Activated T-cell treated with anti-CD3 and anti-CD28 coated beads, Interleukin-2, amount 50 U/mL, for 24 hours (primary cell): ENCODE data around the gene PIK3CB.
"Not testable (repeated sequence)": the region's sequence is repeated elsewhere in the genome, so short reads cannot be mapped to it uniquely, and the experiment has no call there.

Experiments
- DNase-seq: peaks from one replicate; pipeline ENCODE4 v3.0.0-alpha.2; 2020
- H3K27ac Mint-ChIP-seq: 2 replicates; pipeline ENCODE4 v1.8.0; 2020; ENCODE audit warnings: mild to moderate bottlenecking, mixed read lengths
- H3K27me3 Mint-ChIP-seq: 2 replicates; pipeline ENCODE4 v1.8.0; 2020; ENCODE audit warnings: mixed read lengths
- H3K36me3 Mint-ChIP-seq: 2 replicates; pipeline ENCODE4 v1.8.0; 2020; ENCODE audit warnings: low read depth, mixed read lengths
- H3K4me1 Mint-ChIP-seq: 2 replicates; pipeline ENCODE4 v1.8.0; 2020; ENCODE audit warnings: low read depth, mixed read lengths
- H3K4me3 Mint-ChIP-seq: 2 replicates; pipeline ENCODE4 v1.8.0; 2020; ENCODE audit warnings: mild to moderate bottlenecking, moderate library complexity, mixed read lengths
- H3K9me3 Mint-ChIP-seq: 2 replicates; pipeline ENCODE4 v1.8.0; 2020; ENCODE audit warnings: mixed read lengths

The PIK3CB gene

DNA sequence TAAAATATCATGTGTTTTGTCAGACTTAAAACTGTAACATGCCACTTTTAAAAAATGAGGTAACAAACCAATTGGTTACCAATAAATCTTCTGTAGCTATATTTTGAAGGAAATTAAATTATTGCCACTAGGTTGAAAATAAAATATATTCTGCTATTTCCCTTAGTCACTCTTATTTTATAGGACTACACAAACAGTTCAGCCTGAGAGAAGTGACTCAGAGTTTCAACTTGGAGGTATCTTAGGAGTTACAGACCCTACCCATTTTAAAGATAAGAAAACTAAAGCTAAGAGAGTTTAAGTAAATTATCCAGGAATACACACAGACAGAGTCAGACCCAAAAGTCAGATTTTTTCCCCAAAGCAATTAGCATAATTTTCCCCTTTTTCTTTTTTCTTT lies 65.1 kb downstream of the PIK3CB start:
- Mint-ChIP-seq H3K9me3 (no peaks in the 10 kb centered on the region), H3K36me3 (peaks cover 43% of the 10 kb centered on the region), H3K4me3 (no peak overlapping the region), H3K27ac (peak overlapping the region; percentile 57), H3K4me1 (peaks cover 30% of the 10 kb centered on the region), H3K27me3 (no peaks in the 10 kb centered on the region)
- no peak for DNase-seq

- no peak for DNase-seq
- Mint-ChIP-seq H3K27me3 (no peaks in the 10 kb centered on the region), H3K4me1 (peaks cover 25% of the 10 kb centered on the region), H3K27ac (no peak overlapping the region), H3K9me3 (no peaks in the 10 kb centered on the region), H3K36me3 (peaks cover 40% of the 10 kb centered on the region), H3K4me3 (no peak overlapping the region)
Observed at GRCh38 chr3:138768946-138769345, 65.8 kb downstream of the PIK3CB start.

DNA sequence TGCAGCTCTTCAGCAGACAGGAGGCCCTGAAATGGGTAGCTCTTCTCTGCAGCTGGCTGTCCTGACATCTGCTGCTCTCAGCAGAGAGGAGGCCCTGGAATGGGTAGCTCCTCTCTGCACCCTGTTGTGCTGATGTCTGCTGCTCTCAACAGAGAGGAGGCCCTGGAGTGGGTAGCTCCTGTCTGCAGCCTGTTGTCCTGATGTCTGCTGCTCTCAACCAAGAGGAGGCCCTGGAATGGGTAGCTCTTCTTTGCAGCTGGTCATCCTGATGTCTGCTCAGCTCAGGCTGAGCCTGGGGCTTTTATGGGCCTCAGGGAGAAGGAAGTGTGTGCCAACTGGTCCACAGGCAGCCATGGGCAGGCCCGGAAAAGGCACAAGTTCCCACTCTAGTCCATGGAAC lies 66.6 kb downstream of the PIK3CB start:
- peaks cover 26% of the 10 kb centered on the region for H3K4me1 Mint-ChIP-seq
- no peaks in the 10 kb centered on the region for H3K27me3 Mint-ChIP-seq
- no peak overlapping the region for H3K27ac Mint-ChIP-seq
- H3K36me3 Mint-ChIP-seq, result peaks cover 36% of the 10 kb centered on the region
- no peak overlapping the region for H3K4me3 Mint-ChIP-seq
- no peak for DNase-seq
- no peaks in the 10 kb centered on the region for H3K9me3 Mint-ChIP-seq

DNA sequence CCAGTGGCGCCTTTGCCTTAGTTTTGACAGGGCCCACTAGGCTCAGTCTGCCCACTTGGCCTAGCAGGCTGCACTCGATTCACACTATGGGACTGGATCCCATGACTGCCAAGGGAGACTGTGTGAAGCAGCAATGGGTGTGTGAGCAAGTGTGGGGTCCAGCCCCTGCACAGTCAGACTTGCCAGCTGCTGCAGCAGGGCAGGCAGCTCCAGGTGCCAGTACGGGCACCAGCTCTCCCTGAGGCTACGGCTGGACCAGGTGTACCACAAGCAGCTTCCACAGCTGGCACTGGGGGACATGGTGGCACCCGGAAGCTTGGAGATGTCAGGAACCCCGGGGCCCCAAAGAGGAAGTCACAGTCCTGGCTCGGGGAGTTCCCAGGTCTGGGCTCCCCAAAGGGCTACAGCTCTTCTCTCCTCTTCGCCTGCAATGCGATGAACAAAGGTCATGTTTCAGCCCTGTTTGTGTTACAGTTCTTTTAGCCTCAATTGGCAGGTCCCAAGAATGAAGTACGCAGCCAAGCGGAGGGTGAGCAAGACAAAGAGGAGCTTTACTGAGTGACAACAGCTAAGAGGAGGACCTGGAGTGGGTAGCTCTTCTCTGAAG lies 67.1 kb downstream of the PIK3CB start:
- peaks cover 36% of the 10 kb centered on the region for H3K36me3 Mint-ChIP-seq
- no peak overlapping the region for H3K4me3 Mint-ChIP-seq
- H3K9me3 Mint-ChIP-seq, result no peaks in the 10 kb centered on the region
- H3K27ac Mint-ChIP-seq, result no peak overlapping the region
- no peaks in the 10 kb centered on the region for H3K27me3 Mint-ChIP-seq
- DNase-seq, result no peak
- peaks cover 26% of the 10 kb centered on the region for H3K4me1 Mint-ChIP-seq

GRCh38 chr3:138761002-138761401 lies 73.7 kb downstream of the PIK3CB start:
- Mint-ChIP-seq H3K4me3 (no peak overlapping the region), H3K4me1 (peaks cover 37% of the 10 kb centered on the region), H3K36me3 (peaks cover 27% of the 10 kb centered on the region), H3K9me3 (no peaks in the 10 kb centered on the region), H3K27ac (peak overlapping the region; percentile 83), H3K27me3 (no peaks in the 10 kb centered on the region)
- DNase-seq, result no peak

GRCh38 chr3:138748190-138748589 lies 86.5 kb downstream of the PIK3CB start:
- Mint-ChIP-seq H3K4me3 (no peak overlapping the region), H3K36me3 (peaks cover 31% of the 10 kb centered on the region), H3K27ac (no peak overlapping the region), H3K9me3 (no peaks in the 10 kb centered on the region), H3K4me1 (no peaks in the 10 kb centered on the region), H3K27me3 (no peaks in the 10 kb centered on the region)
- DNase-seq, result no peak

- Mint-ChIP-seq H3K36me3 (peaks cover 29% of the 10 kb centered on the region), H3K4me1 (no peaks in the 10 kb centered on the region), H3K9me3 (no peaks in the 10 kb centered on the region), H3K27ac (no peak overlapping the region), H3K27me3 (no peaks in the 10 kb centered on the region), H3K4me3 (no peak overlapping the region)
- DNase-seq, result no peak
Observed at GRCh38 chr3:138747225-138747624, 87.5 kb downstream of the PIK3CB start.

- H3K9me3 Mint-ChIP-seq, result no peaks in the 10 kb centered on the region
- peaks cover 5% of the 10 kb centered on the region for H3K4me1 Mint-ChIP-seq
- no peak overlapping the region for H3K27ac Mint-ChIP-seq
- H3K27me3 Mint-ChIP-seq, result no peaks in the 10 kb centered on the region
- H3K36me3 Mint-ChIP-seq, result peaks cover 54% of the 10 kb centered on the region
- no peak overlapping the region for H3K4me3 Mint-ChIP-seq
- no peak for DNase-seq
Observed at GRCh38 chr3:138740072-138740471, 94.7 kb downstream of the PIK3CB start.

DNA sequence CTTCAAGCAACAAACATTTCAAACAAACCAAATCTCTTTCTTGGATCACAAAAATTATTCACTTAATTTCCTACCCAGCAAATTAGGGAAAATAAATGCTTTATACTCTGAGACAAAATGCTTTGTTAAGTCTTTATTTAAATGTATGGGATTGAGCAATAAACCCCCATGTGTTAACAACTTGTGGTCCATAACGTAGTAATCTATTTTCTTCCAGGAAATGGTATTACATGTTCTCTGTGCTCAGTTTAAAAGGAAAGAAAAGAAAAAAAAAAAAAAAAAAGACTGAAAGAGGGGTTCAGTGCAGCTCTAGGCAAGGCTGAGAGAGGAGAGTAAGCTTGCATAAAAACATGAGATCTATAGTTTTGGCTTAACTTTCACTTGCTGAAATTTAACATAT lies 102.3 kb downstream of the PIK3CB start:
- no peak for DNase-seq
- no peaks in the 10 kb centered on the region for H3K27me3 Mint-ChIP-seq
- H3K36me3 Mint-ChIP-seq, result peaks cover 45% of the 10 kb centered on the region
- H3K4me3 Mint-ChIP-seq, result no peak overlapping the region
- no peaks in the 10 kb centered on the region for H3K4me1 Mint-ChIP-seq
- H3K9me3 Mint-ChIP-seq, result no peaks in the 10 kb centered on the region
- no peak overlapping the region for H3K27ac Mint-ChIP-seq

- Mint-ChIP-seq H3K4me3 (no peak overlapping the region), H3K27ac (no peak overlapping the region), H3K4me1 (peaks cover 14% of the 10 kb centered on the region), H3K27me3 (no peaks in the 10 kb centered on the region), H3K9me3 (no peaks in the 10 kb centered on the region), H3K36me3 (peaks cover 44% of the 10 kb centered on the region)
- no peak for DNase-seq
Observed at GRCh38 chr3:138726946-138727730, 107.6 kb downstream of the PIK3CB start.

DNA sequence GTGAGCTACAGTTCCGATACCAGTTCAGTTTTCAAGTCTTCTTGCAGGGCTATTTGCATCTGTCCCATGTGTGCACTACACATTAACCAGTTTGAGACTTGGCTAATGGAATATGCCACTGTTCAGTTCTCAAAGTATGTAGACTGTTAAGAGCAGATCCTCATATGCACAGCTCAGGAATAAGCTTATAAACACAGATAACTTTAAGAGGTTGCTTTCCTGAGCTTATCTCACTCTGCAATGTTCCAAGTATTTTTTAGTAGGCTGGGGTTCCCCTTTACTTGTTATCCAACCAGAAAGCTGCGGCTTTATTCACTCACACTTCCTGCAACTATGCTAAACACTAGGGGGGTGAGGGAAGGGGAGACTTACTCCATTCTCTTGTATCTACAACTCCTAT lies 108.7 kb downstream of the PIK3CB start:
- H3K36me3 Mint-ChIP-seq, result peaks cover 46% of the 10 kb centered on the region
- not testable (repeated sequence) for H3K9me3 Mint-ChIP-seq, DNase-seq, H3K27me3 Mint-ChIP-seq, H3K4me3 Mint-ChIP-seq
- peak overlapping the region; percentile 42 for H3K27ac Mint-ChIP-seq
- H3K4me1 Mint-ChIP-seq, result peaks cover 15% of the 10 kb centered on the region

DNA sequence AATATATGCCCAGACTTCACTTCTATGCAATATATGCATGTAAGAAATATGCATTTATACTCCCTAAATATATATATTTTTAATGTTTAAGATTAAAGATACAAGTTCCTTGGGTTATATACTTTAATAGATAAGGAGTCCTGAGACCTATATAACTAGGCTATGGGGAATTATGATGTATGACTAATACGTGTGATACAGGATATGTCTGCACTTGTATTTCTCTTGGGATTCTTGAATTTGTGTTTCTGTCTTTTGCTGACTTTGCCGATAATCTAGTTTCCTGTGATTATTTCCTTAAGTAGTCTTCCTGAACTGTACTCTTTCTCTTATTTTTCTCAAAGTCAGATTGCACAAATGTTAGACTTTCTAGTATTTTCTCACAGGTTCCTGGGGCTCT lies 109.6 kb downstream of the PIK3CB start:
- H3K27me3 Mint-ChIP-seq, result no peaks in the 10 kb centered on the region
- H3K9me3 Mint-ChIP-seq, result no peaks in the 10 kb centered on the region
- no peak overlapping the region for H3K4me3 Mint-ChIP-seq
- no peak for DNase-seq
- peaks cover 15% of the 10 kb centered on the region for H3K4me1 Mint-ChIP-seq
- H3K27ac Mint-ChIP-seq, result no peak overlapping the region
- H3K36me3 Mint-ChIP-seq, result peaks cover 44% of the 10 kb centered on the region

DNA sequence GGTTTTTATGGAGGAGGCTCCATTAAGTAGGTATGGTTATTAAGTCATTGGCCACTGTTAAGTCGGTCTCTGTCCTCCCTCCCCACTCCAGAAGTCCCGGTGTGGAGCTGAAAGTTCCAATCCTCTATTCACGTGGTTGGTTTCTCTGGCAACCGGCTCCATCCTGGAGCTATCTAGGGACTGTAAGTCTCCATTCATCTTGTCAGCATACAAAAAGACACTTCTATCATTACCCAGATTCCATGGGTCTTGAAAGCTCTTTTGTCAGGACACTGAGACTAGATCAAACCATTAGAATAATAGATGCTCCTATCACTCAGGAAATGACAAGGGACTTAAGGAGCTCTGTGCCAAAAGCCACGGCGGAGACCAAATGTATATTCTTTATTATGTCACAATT lies 110.3 kb downstream of the PIK3CB start:
- Mint-ChIP-seq H3K27me3 (no peaks in the 10 kb centered on the region), H3K27ac (no peak overlapping the region), H3K4me3 (no peak overlapping the region), H3K4me1 (peaks cover 15% of the 10 kb centered on the region), H3K36me3 (peaks cover 42% of the 10 kb centered on the region), H3K9me3 (no peaks in the 10 kb centered on the region)
- DNase-seq, result no peak

DNA sequence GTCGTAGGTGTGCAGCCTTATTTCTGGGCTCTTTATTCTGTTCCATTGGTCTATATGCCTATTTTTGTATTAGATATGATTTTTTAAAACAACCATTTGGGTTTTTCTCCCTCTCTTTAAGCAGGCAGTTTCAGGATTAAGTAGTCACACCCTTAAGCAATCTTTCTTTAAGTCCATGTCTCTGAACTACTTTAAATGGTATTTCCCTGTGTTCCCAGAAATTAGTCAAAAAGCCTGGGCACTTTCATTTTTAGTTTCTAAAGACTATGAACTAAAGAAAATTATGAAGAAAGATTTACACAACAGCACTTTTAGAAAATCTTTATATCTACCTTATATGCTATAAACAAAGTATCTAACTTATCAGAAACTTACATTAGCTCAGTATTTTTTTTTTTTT lies 115.9 kb downstream of the PIK3CB start:
- DNase-seq, result no peak
- Mint-ChIP-seq H3K27me3 (no peaks in the 10 kb centered on the region), H3K4me3 (no peak overlapping the region), H3K4me1 (peaks cover 19% of the 10 kb centered on the region), H3K27ac (peak overlapping the region; percentile 54), H3K9me3 (no peaks in the 10 kb centered on the region), H3K36me3 (peaks cover 35% of the 10 kb centered on the region)

GRCh38 chr3:138717348-138717747 lies 117.4 kb downstream of the PIK3CB start:
- Mint-ChIP-seq H3K4me3 (no peak overlapping the region), H3K27ac (no peak overlapping the region), H3K4me1 (peaks cover 14% of the 10 kb centered on the region), H3K27me3 (no peaks in the 10 kb centered on the region), H3K9me3 (no peaks in the 10 kb centered on the region), H3K36me3 (peaks cover 34% of the 10 kb centered on the region)
- DNase-seq, result no peak
